Hepatocyte (in vitro differentiated cells): Measurements from ENCODE around the gene SRRM2.

Experiments used
- CTCF ChIP-seq: fragments of 200-600 bp; sonication (generic); IDR thresholded peaks from 2 replicates; pipeline ENCODE4 v1.5.1; 2016; ENCODE audit warnings: antibody characterized with exemption, mild to moderate bottlenecking; ENCODE audit not compliant: poor library complexity
- EZH2 ChIP-seq: fragments of 200-600 bp; sonication (generic); IDR thresholded peaks from 2 replicates; pipeline ENCODE4 v1.6.1; 2016; ENCODE audit warnings: antibody characterized with exemption, mild to moderate bottlenecking, borderline replicate concordance

- no peak for TF ChIP-seq CTCF
- no peak for TF ChIP-seq EZH2
These were observed 9.6 kb downstream of the SRRM2 start for GRCh38 chr16:2761886-2762583.
